Gastrocnemius medialis (tissue), 4 donors: Measurements from ENCODE around the gene TMCC3.

Source experiments
- CTCF ChIP-seq, 5 experiments: fragments of 450-650 bp in 3 of 5; fragments of 200-600 bp in 2 of 5; sonication (generic) in 2 of 5; IDR thresholded peaks in 4 of 5; conservative IDR thresholded peaks in 1 of 5; 1 replicate in 4 of 5; 2 replicates in 1 of 5; pipeline ENCODE4 v1.5.1; 2016 to 2019; ENCODE audit warnings: antibody characterized with exemption in 5 of 5, mild to moderate bottlenecking in 3 of 5, moderate library complexity in 3 of 5
- POLR2A ChIP-seq, 2 donors: fragments of 450-650 bp; IDR thresholded peaks; one replicate each; pipeline ENCODE4 v1.6.1; 2017; ENCODE audit warnings: antibody characterized with exemption in 2 of 2, mild to moderate bottlenecking in 2 of 2, moderate library complexity in 2 of 2

GRCh38 chr12:94658931-94659330, 8.6 kb upstream of the TMCC3 start:
- TF ChIP-seq CTCF (IDR thresholded peaks at IDR 0.05 in 4 of 5, conservative IDR thresholded peaks at IDR 0.05 in 1 of 5) (no peak), POLR2A (IDR thresholded peaks at IDR 0.05) (no peak)
